ENCODE data around the gene AGRN.

Gene AGRN

GRCh38 chr1:995665-996633 lies 24.0 kb upstream of the AGRN start:
- Histone ChIP-seq H3K4me2 (ENCODE audit: low read length) (no peak overlapping the region), H3K4me1 (no peaks in the 10 kb centered on the region), H3K9ac (no peak overlapping the region), H2AFZ (no peak overlapping the region), H3K79me2 (no peaks in the 10 kb centered on the region), H3K36me3 (ENCODE audit: control insufficient read depth, insufficient read depth, low read length) (no peaks in the 10 kb centered on the region), H3K9me3 (ENCODE audit: control insufficient read depth, low read length) (no peaks in the 10 kb centered on the region), H3K27me3 (ENCODE audit: control insufficient read depth, insufficient read depth, low read length) (no peaks in the 10 kb centered on the region), H3K4me3 (ENCODE audit: low read depth, low read length) (no peak overlapping the region), H3K27ac (no peak overlapping the region)
- no peak for TF ChIP-seq CTCF (IDR thresholded peaks at IDR 0.05)

GRCh38 chr1:996851-997712 lies 22.8 kb upstream of the AGRN start:
- TF ChIP-seq CTCF (IDR thresholded peaks at IDR 0.05): no peak
- Histone ChIP-seq H3K4me2 (ENCODE audit: low read length) (no peak overlapping the region), H3K4me3 (ENCODE audit: low read depth, low read length) (no peak overlapping the region), H3K27ac (no peak overlapping the region), H3K4me1 (no peaks in the 10 kb centered on the region), H3K27me3 (ENCODE audit: control insufficient read depth, insufficient read depth, low read length) (no peaks in the 10 kb centered on the region), H3K36me3 (ENCODE audit: control insufficient read depth, insufficient read depth, low read length) (no peaks in the 10 kb centered on the region), H3K9ac (no peak overlapping the region), H3K9me3 (ENCODE audit: control insufficient read depth, low read length) (no peaks in the 10 kb centered on the region), H3K79me2 (no peaks in the 10 kb centered on the region), H2AFZ (no peak overlapping the region)

GRCh38 chr1:997713-997992 lies 22.3 kb upstream of the AGRN start:
- Histone ChIP-seq H3K27me3 (ENCODE audit: control insufficient read depth, insufficient read depth, low read length) (no peaks in the 10 kb centered on the region), H3K9me3 (ENCODE audit: control insufficient read depth, low read length) (no peaks in the 10 kb centered on the region), H3K4me3 (ENCODE audit: low read depth, low read length) (no peak overlapping the region), H3K9ac (no peak overlapping the region), H3K4me1 (no peaks in the 10 kb centered on the region), H3K27ac (no peak overlapping the region), H2AFZ (no peak overlapping the region), H3K79me2 (no peaks in the 10 kb centered on the region), H3K4me2 (ENCODE audit: low read length) (no peak overlapping the region), H3K36me3 (ENCODE audit: control insufficient read depth, insufficient read depth, low read length) (no peaks in the 10 kb centered on the region)
- no peak for TF ChIP-seq CTCF (IDR thresholded peaks at IDR 0.05)

GRCh38 chr1:997993-998744 lies 21.8 kb upstream of the AGRN start:
- no peaks in the 10 kb centered on the region for H3K79me2 ChIP-seq
- no peaks in the 10 kb centered on the region for H3K9me3 ChIP-seq (ENCODE audit: control insufficient read depth, low read length)
- no peak overlapping the region for H3K9ac ChIP-seq
- no peak overlapping the region for H3K27ac ChIP-seq
- no peaks in the 10 kb centered on the region for H3K36me3 ChIP-seq (ENCODE audit: control insufficient read depth, insufficient read depth, low read length)
- no peaks in the 10 kb centered on the region for H3K4me1 ChIP-seq
- H3K4me3 ChIP-seq (ENCODE audit: low read depth, low read length): no peak overlapping the region
- H3K27me3 ChIP-seq (ENCODE audit: control insufficient read depth, insufficient read depth, low read length): no peaks in the 10 kb centered on the region
- no peak for TF ChIP-seq CTCF (IDR thresholded peaks at IDR 0.05)
- no peak overlapping the region for H2AFZ ChIP-seq
- no peak overlapping the region for H3K4me2 ChIP-seq (ENCODE audit: low read length)

Measured in parathyroid adenoma (tissue), 2 donors.